ENCODE results near the gene ADORA2B.

- TF ChIP-seq ZSCAN16 (tag by site-specific recombination; IDR thresholded peaks at IDR 0.05) (no peak), SCRT2 (tag by site-specific recombination; IDR thresholded peaks at IDR 0.05) (peak; percentile 97), TRIM28 (IDR thresholded peaks at IDR 0.05; ENCODE audit: borderline replicate concordance, low read length) (no peak), ZNF48 (tag by site-specific recombination; IDR thresholded peaks at IDR 0.05) (no peak), GLIS1 (tag by site-specific recombination; IDR thresholded peaks at IDR 0.05) (no peak)
- TF ChIP-seq, protein P1, sequence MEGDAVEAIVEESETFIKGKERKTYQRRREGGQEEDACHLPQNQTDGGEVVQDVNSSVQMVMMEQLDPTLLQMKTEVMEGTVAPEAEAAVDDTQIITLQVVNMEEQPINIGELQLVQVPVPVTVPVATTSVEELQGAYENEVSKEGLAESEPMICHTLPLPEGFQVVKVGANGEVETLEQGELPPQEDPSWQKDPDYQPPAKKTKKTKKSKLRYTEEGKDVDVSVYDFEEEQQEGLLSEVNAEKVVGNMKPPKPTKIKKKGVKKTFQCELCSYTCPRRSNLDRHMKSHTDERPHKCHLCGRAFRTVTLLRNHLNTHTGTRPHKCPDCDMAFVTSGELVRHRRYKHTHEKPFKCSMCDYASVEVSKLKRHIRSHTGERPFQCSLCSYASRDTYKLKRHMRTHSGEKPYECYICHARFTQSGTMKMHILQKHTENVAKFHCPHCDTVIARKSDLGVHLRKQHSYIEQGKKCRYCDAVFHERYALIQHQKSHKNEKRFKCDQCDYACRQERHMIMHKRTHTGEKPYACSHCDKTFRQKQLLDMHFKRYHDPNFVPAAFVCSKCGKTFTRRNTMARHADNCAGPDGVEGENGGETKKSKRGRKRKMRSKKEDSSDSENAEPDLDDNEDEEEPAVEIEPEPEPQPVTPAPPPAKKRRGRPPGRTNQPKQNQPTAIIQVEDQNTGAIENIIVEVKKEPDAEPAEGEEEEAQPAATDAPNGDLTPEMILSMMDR (tag by site-specific recombination; IDR thresholded peaks at IDR 0.05): no peak
- TF ChIP-seq, protein P2, sequence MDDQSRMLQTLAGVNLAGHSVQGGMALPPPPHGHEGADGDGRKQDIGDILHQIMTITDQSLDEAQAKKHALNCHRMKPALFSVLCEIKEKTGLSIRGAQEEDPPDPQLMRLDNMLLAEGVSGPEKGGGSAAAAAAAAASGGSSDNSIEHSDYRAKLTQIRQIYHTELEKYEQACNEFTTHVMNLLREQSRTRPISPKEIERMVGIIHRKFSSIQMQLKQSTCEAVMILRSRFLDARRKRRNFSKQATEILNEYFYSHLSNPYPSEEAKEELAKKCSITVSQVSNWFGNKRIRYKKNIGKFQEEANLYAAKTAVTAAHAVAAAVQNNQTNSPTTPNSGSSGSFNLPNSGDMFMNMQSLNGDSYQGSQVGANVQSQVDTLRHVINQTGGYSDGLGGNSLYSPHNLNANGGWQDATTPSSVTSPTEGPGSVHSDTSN (CRISPR knock-in tag; IDR thresholded peaks at IDR 0.05): no peak
Measured at GRCh38 chr17:15973016-15973415, 28.1 kb downstream of the ADORA2B start.

All from HEK293 (cell line).